ENCODE measurements around the gene TPSG1.
"Not testable (repeated sequence)": the region's sequence is repeated elsewhere in the genome, so short reads cannot be mapped to it uniquely, and the experiment has no call there.

Gene TPSG1

DNA sequence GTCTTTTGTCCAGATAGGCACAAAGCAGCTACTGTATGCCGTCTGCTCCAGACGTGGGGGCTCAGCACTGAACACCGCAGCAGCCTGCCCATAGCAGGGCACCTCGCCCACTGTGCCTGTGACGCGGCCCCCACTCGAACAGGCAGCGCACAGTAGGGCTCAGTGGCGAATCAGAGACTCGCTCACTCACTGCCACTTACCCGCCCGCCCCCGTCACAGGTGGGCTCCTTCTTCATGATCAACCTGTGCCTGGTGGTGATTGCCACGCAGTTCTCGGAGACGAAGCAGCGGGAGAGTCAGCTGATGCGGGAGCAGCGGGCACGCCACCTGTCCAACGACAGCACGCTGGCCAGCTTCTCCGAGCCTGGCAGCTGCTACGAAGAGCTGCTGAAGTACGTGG lies 23.6 kb downstream of the TPSG1 start:
- no peak overlapping the region for H3K4me3 ChIP-seq (ENCODE audit: low read depth, low read length)
- TF ChIP-seq MAX (IDR thresholded peaks at IDR 0.05; ENCODE audit: low read depth, low read length) = no peak
- TF ChIP-seq MYC (IDR thresholded peaks at IDR 0.05; ENCODE audit: low read depth, low read length) = no peak
- no peak for TF ChIP-seq CTCF (IDR thresholded peaks at IDR 0.05; ENCODE audit: low read depth, low read length)
- TF ChIP-seq POLR2A (IDR thresholded peaks at IDR 0.05; ENCODE audit: extremely low read depth, insufficient read length) = no peak
- no peak for DNase-seq (ENCODE audit: low read depth)

GRCh38 chr16:1200014-1200627 lies 24.9 kb downstream of the TPSG1 start:
- H3K4me3 ChIP-seq (ENCODE audit: low read depth, low read length) = no peak overlapping the region
- DNase-seq (ENCODE audit: low read depth) = no peak
- no peak for TF ChIP-seq CTCF (IDR thresholded peaks at IDR 0.05; ENCODE audit: low read depth, low read length)
- TF ChIP-seq MAX (IDR thresholded peaks at IDR 0.05; ENCODE audit: low read depth, low read length) = no peak
- no peak for TF ChIP-seq POLR2A (IDR thresholded peaks at IDR 0.05; ENCODE audit: extremely low read depth, insufficient read length)
- TF ChIP-seq MYC (IDR thresholded peaks at IDR 0.05; ENCODE audit: low read depth, low read length) = no peak

- no peak for DNase-seq (ENCODE audit: low read depth)
- no peak overlapping the region for H3K4me3 ChIP-seq (ENCODE audit: low read depth, low read length)
- TF ChIP-seq CTCF (IDR thresholded peaks at IDR 0.05; ENCODE audit: low read depth, low read length) (no peak), MAX (IDR thresholded peaks at IDR 0.05; ENCODE audit: low read depth, low read length) (no peak), POLR2A (IDR thresholded peaks at IDR 0.05; ENCODE audit: extremely low read depth, insufficient read length) (no peak), MYC (IDR thresholded peaks at IDR 0.05; ENCODE audit: low read depth, low read length) (no peak)
Measured at GRCh38 chr16:1199347-1200013, 25.6 kb downstream of the TPSG1 start.

GRCh38 chr16:1198671-1199346 lies 26.3 kb downstream of the TPSG1 start:
- not testable (repeated sequence) for DNase-seq (ENCODE audit: low read depth); H3K4me3 ChIP-seq (ENCODE audit: low read depth, low read length)

- TF ChIP-seq CTCF (IDR thresholded peaks at IDR 0.05; ENCODE audit: low read depth, low read length) (no peak), MAX (IDR thresholded peaks at IDR 0.05; ENCODE audit: low read depth, low read length) (no peak), POLR2A (IDR thresholded peaks at IDR 0.05; ENCODE audit: extremely low read depth, insufficient read length) (no peak), MYC (IDR thresholded peaks at IDR 0.05; ENCODE audit: low read depth, low read length) (no peak)
- H3K4me3 ChIP-seq (ENCODE audit: low read depth, low read length) = no peak overlapping the region
- no peak for DNase-seq (ENCODE audit: low read depth)
Measured at GRCh38 chr16:1198194-1198593, 26.9 kb downstream of the TPSG1 start.

- TF ChIP-seq POLR2A (IDR thresholded peaks at IDR 0.05; ENCODE audit: extremely low read depth, insufficient read length) = no peak
- no peak for TF ChIP-seq CTCF (IDR thresholded peaks at IDR 0.05; ENCODE audit: low read depth, low read length)
- no peak for TF ChIP-seq MYC (IDR thresholded peaks at IDR 0.05; ENCODE audit: low read depth, low read length)
- TF ChIP-seq MAX (IDR thresholded peaks at IDR 0.05; ENCODE audit: low read depth, low read length) = no peak
- DNase-seq (ENCODE audit: low read depth) = no peak
- no peak overlapping the region for H3K4me3 ChIP-seq (ENCODE audit: low read depth, low read length)
Measured at GRCh38 chr16:1197237-1197866, 27.7 kb downstream of the TPSG1 start.

Measured in NB4 (cell line).